PC-3 (cell line): ENCODE results near the gene COL4A1. TPM values are rescaled to one million over a fixed set of nuclear protein-coding genes. Genes with fewer than 3 reads are reported as not detected.

Source experiments
- ATAC-seq: fragments of 200-7000 bp; cut with Tn5 transposase; 2 replicates; pipeline ENCODE4 v1.9.1; 2020; ENCODE audit warnings: mild to moderate bottlenecking, moderate library complexity
- BruUV-seq: library from RNA; stranded (reverse); fragments of 400-500 nt; replicated peaks from 2 replicates; lab custom pipeline; 2021; lab: Mats Ljungman, UMichigan
- CTCF ChIA-PET: fragments of 300-600 bp; sonication (Branson Sonifier 250); formaldehyde crosslinking; loops from one replicate; lab custom pipeline; 2022; ENCODE audit warnings: antibody characterized with exemption; lab: Charles Lee
- POLR2A ChIA-PET: fragments of 300-600 bp; sonication (Branson Sonifier 250); formaldehyde crosslinking; loops from one replicate; lab custom pipeline; 2022; ENCODE audit warnings: antibody characterized with exemption; ENCODE audit not compliant: unreplicated experiment; lab: Charles Lee
- DNase-seq: peaks from one replicate; pipeline ENCODE4 v3.0.0-alpha.2; 2015
- H2AFZ ChIP-seq: fragments of 300-600 bp; sonication (generic); 2 replicates; pipeline ENCODE4 v1.6.0; 2016; ENCODE audit warnings: antibody characterized with exemption, low read length
- H3F3A ChIP-seq: fragments of 300-600 bp; sonication (generic); one replicate; pipeline ENCODE4 v1.6.0; 2017; ENCODE audit warnings: antibody characterized with exemption, low read length, control low read depth, mild to moderate bottlenecking; ENCODE audit not compliant: unreplicated experiment
- H3K27ac ChIP-seq: fragments of 300-600 bp; sonication (generic); 2 replicates; pipeline ENCODE4 v1.5.1; 2016; ENCODE audit warnings: mild to moderate bottlenecking, low read length
- H3K27me3 ChIP-seq: fragments of 300-600 bp; sonication (generic); 2 replicates; pipeline ENCODE4 v1.6.1; 2016; ENCODE audit warnings: low read length, mixed read lengths
- H3K36me3 ChIP-seq: fragments of 300-600 bp; sonication (generic); 2 replicates; pipeline ENCODE4 v1.6.1; 2016; ENCODE audit warnings: low read depth, mixed run types, low read length, mixed read lengths
- H3K4me1 ChIP-seq: fragments of 300-600 bp; sonication (generic); 2 replicates; pipeline ENCODE4 v1.5.1; 2016; ENCODE audit warnings: low read length; ENCODE audit not compliant: insufficient read depth
- H3K4me2 ChIP-seq: fragments of 300-600 bp; sonication (generic); 2 replicates; pipeline ENCODE4 v1.6.0; 2016; ENCODE audit warnings: low read length
- H3K4me3 ChIP-seq: fragments of 300-600 bp; sonication (generic); 2 replicates; pipeline ENCODE4 v1.5.1; 2016; ENCODE audit warnings: mild to moderate bottlenecking, low read length, mixed read lengths
- H3K79me2 ChIP-seq: fragments of 300-600 bp; sonication (generic); 2 replicates; pipeline ENCODE4 v1.6.1; 2017; ENCODE audit warnings: low read length, mixed read lengths
- H3K9ac ChIP-seq: fragments of 300-600 bp; sonication (generic); 2 replicates; pipeline ENCODE4 v1.6.0; 2016; ENCODE audit warnings: mild to moderate bottlenecking, low read length
- H3K9me2 ChIP-seq: fragments of 300-600 bp; sonication (generic); replicated peaks from 2 replicates; pipeline ENCODE4 v1.6.1; 2016; ENCODE audit warnings: mixed run types, low read length, mixed read lengths
- H3K9me3 ChIP-seq: fragments of 300-600 bp; sonication (generic); 2 replicates; pipeline ENCODE4 v1.6.1; 2016; ENCODE audit warnings: low read length, mixed read lengths
- H4K20me1 ChIP-seq: fragments of 300-600 bp; sonication (generic); 2 replicates; pipeline ENCODE4 v1.6.1; 2016; ENCODE audit warnings: low read length, mixed read lengths
- EZH2 ChIP-seq: fragments of 300-600 bp; sonication (generic); IDR thresholded peaks from one replicate; pipeline ENCODE4 v1.6.1; 2017; ENCODE audit warnings: antibody characterized with exemption, mild to moderate bottlenecking, low read length; ENCODE audit not compliant: unreplicated experiment
- EZH2phosphoT487 ChIP-seq: fragments of 300-600 bp; sonication (generic); IDR thresholded peaks from 2 replicates; pipeline ENCODE4 v1.6.1; 2018; ENCODE audit warnings: mild to moderate bottlenecking, antibody characterized with exemption, low read length, borderline replicate concordance
- intact Hi-C: fragments of 100-400 bp; cut with micrococcal nuclease; formaldehyde crosslinking; loops from 2 replicates; pipeline ENCODE4 v1.9.0; 2023
- total RNA-seq: library from RNA; depleted of rRNA; stranded (reverse); fragments of >200 nt; gene quantifications from 2 replicates; pipeline ENCODE4 v1.2.3, GENCODE V29; 2014
- TF ChIP-seq, protein P1 (sequence below): fragments of 300-600 bp; sonication (generic); conservative IDR thresholded peaks from 2 replicates; pipeline ENCODE4 v1.5.1; 2017; ENCODE audit warnings: antibody characterized with exemption, low read depth, mild to moderate bottlenecking, low read length

COL4A1 gene
- total RNA-seq, 1 experiment from 2014 or later, result 48.7 TPM

GRCh38 chr13:110275931-110276552 is 30.9 kb downstream of the COL4A1 start:
- no peak for TF ChIP-seq EZH2
- TF ChIP-seq EZH2phosphoT487, result no peak
- TF ChIP-seq, protein P1, sequence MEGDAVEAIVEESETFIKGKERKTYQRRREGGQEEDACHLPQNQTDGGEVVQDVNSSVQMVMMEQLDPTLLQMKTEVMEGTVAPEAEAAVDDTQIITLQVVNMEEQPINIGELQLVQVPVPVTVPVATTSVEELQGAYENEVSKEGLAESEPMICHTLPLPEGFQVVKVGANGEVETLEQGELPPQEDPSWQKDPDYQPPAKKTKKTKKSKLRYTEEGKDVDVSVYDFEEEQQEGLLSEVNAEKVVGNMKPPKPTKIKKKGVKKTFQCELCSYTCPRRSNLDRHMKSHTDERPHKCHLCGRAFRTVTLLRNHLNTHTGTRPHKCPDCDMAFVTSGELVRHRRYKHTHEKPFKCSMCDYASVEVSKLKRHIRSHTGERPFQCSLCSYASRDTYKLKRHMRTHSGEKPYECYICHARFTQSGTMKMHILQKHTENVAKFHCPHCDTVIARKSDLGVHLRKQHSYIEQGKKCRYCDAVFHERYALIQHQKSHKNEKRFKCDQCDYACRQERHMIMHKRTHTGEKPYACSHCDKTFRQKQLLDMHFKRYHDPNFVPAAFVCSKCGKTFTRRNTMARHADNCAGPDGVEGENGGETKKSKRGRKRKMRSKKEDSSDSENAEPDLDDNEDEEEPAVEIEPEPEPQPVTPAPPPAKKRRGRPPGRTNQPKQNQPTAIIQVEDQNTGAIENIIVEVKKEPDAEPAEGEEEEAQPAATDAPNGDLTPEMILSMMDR, result no peak
- DNase-seq (no peak), ATAC-seq (no peak)
- no peaks in the 10 kb centered on the region for H3K9me2 ChIP-seq
- CTCF ChIA-PET, result no interaction called here
- no peaks in the 10 kb centered on the region for H3K79me2 ChIP-seq
- no peaks in the 10 kb centered on the region for H3F3A ChIP-seq
- no peaks in the 10 kb centered on the region for H3K4me1 ChIP-seq
- H3K9me3 ChIP-seq, result no peaks in the 10 kb centered on the region
- POLR2A ChIA-PET, result no interaction called here
- no peak overlapping the region for H3K4me3 ChIP-seq
- no peaks in the 10 kb centered on the region for H4K20me1 ChIP-seq
- H3K9ac ChIP-seq, result no peak overlapping the region
- no peak overlapping the region for H3K27ac ChIP-seq
- no peak overlapping the region for H3K4me2 ChIP-seq
- no peaks in the 10 kb centered on the region for H3K27me3 ChIP-seq
- H3K36me3 ChIP-seq, result no peaks in the 10 kb centered on the region
- no peak overlapping the region for H2AFZ ChIP-seq
- no TSS peak for BruUV-seq
- intact Hi-C loops, result no loop called here

- DNase-seq (peak; percentile 3), ATAC-seq (no peak; the same call in 1 of the 2 replicates)
- intact Hi-C loops, result no loop called here
- H3F3A ChIP-seq, result no peaks in the 10 kb centered on the region
- no peak overlapping the region for H3K27ac ChIP-seq
- no peaks in the 10 kb centered on the region for H4K20me1 ChIP-seq
- no peak overlapping the region for H3K4me2 ChIP-seq
- ChIA-PET CTCF (interaction anchor here (1.1 kb wide), 1 partner anchor 169 kb away, joined by 5 read pairs; no protein-coding TSS in a partner anchor), POLR2A (no interaction called here)
- no peak overlapping the region for H3K9ac ChIP-seq
- TF ChIP-seq EZH2phosphoT487 (no peak), EZH2 (no peak)
- TF ChIP-seq, protein P1, result peak; percentile 35
- no peak overlapping the region for H2AFZ ChIP-seq
- no peaks in the 10 kb centered on the region for H3K9me3 ChIP-seq
- H3K4me3 ChIP-seq, result no peak overlapping the region
- no peaks in the 10 kb centered on the region for H3K79me2 ChIP-seq
- no peaks in the 10 kb centered on the region for H3K27me3 ChIP-seq
- H3K4me1 ChIP-seq, result no peaks in the 10 kb centered on the region
- BruUV-seq, result no TSS peak
- H3K36me3 ChIP-seq, result no peaks in the 10 kb centered on the region
- no peaks in the 10 kb centered on the region for H3K9me2 ChIP-seq
Measured at GRCh38 chr13:110274687-110275086, 32.3 kb downstream of the COL4A1 start.

DNA sequence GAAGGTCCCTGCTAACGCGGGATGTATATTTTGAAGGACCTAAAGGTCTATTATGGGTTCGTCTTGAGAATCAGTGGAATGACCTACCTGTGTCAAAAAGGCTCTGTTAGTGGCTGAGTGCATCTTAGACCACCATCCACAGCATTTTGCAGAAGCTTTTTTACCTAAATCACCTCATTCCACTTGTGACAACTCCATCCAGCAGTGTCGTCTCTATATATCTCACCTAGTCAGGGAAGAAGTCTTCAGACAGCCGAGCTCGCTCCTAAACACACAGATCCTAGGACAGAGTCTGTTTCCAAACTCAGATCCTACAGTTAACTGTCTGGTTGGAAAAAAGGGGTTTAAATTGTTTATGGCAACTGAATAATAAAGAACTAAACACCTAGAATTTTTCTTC is 33.7 kb downstream of the COL4A1 start:
- BruUV-seq, result no TSS peak
- ChIA-PET CTCF (no interaction called here), POLR2A (no interaction called here)
- intact Hi-C loops, result no loop called here
- ATAC-seq (no peak), DNase-seq (no peak)
- no peak overlapping the region for H3K9ac ChIP-seq
- no peaks in the 10 kb centered on the region for H3K9me2 ChIP-seq
- no peak for TF ChIP-seq EZH2
- TF ChIP-seq, protein P1, result no peak
- TF ChIP-seq EZH2phosphoT487, result no peak
- H3K79me2 ChIP-seq, result no peaks in the 10 kb centered on the region
- no peak overlapping the region for H3K4me2 ChIP-seq
- H3K27ac ChIP-seq, result no peak overlapping the region
- H3K36me3 ChIP-seq, result no peaks in the 10 kb centered on the region
- H3K9me3 ChIP-seq, result no peaks in the 10 kb centered on the region
- H2AFZ ChIP-seq, result no peak overlapping the region
- H3K4me1 ChIP-seq, result no peaks in the 10 kb centered on the region
- H3F3A ChIP-seq, result no peaks in the 10 kb centered on the region
- H3K4me3 ChIP-seq, result no peak overlapping the region
- H3K27me3 ChIP-seq, result no peaks in the 10 kb centered on the region
- no peaks in the 10 kb centered on the region for H4K20me1 ChIP-seq
